Activated CD4-positive, alpha-beta T cell treated with anti-CD3 and anti-CD28 coated beads for 4 hours (primary cell): ENCODE data around the gene SGPP2.

Source experiments
- DNase-seq, 2 donors: peaks; one replicate each; pipeline ENCODE4 v3.0.0-alpha.2; 2020

Gene SGPP2

GRCh38 chr2:222479859-222480258 is 55.5 kb downstream of the SGPP2 start:
- DNase-seq, result no peak

- no peak for DNase-seq
These were observed 56.2 kb downstream of the SGPP2 start for GRCh38 chr2:222480497-222480896.

GRCh38 chr2:222481941-222482340 is 57.6 kb downstream of the SGPP2 start:
- DNase-seq, result no peak

- no peak for DNase-seq
These were observed 59.2 kb downstream of the SGPP2 start for GRCh38 chr2:222483513-222484039.

GRCh38 chr2:222485367-222486211 is 61.2 kb downstream of the SGPP2 start:
- no peak for DNase-seq

- DNase-seq, result no peak
These were observed 65.8 kb downstream of the SGPP2 start for GRCh38 chr2:222490131-222490530.

GRCh38 chr2:222492683-222493082 is 68.3 kb downstream of the SGPP2 start:
- DNase-seq, result no peak

GRCh38 chr2:222494104-222494739 is 69.9 kb downstream of the SGPP2 start:
- no peak for DNase-seq

GRCh38 chr2:222495388-222495787 is 71.0 kb downstream of the SGPP2 start:
- DNase-seq, result no peak

GRCh38 chr2:222499226-222499625 is 74.9 kb downstream of the SGPP2 start:
- no peak for DNase-seq

GRCh38 chr2:222504191-222504590 is 79.8 kb downstream of the SGPP2 start:
- no peak for DNase-seq

GRCh38 chr2:222504719-222505118 is 80.4 kb downstream of the SGPP2 start:
- DNase-seq, result no peak

GRCh38 chr2:222506230-222506935 is 82.0 kb downstream of the SGPP2 start:
- no peak for DNase-seq

- DNase-seq, result no peak
These were observed 90.6 kb downstream of the SGPP2 start for GRCh38 chr2:222514901-222515300.

GRCh38 chr2:222518570-222519381 is 94.4 kb downstream of the SGPP2 start:
- no peak for DNase-seq

GRCh38 chr2:222521099-222521498 is 96.8 kb downstream of the SGPP2 start:
- DNase-seq, result no peak

GRCh38 chr2:222522082-222522481 is 97.7 kb downstream of the SGPP2 start:
- no peak for DNase-seq

- DNase-seq, result no peak
These were observed 99.6 kb downstream of the SGPP2 start for GRCh38 chr2:222523783-222524544.

GRCh38 chr2:222525811-222526210 is 101.5 kb downstream of the SGPP2 start:
- DNase-seq, result no peak

GRCh38 chr2:222526480-222527277 is 102.3 kb downstream of the SGPP2 start:
- DNase-seq, result no peak

- no peak for DNase-seq
These were observed 108.0 kb downstream of the SGPP2 start for GRCh38 chr2:222532315-222532714.
